HG03354 (cell line): ENCODE measurements around the gene DTNA.

Experiments
- ATAC-seq: cut with Tn5 transposase; IDR thresholded peaks from one replicate; pipeline ENCODE4 v1.9.1; 2021; ENCODE audit warnings: mild to moderate bottlenecking; ENCODE audit not compliant: unreplicated experiment, poor library complexity, severe bottlenecking

Gene DTNA

GRCh38 chr18:34758378-34758948 is 48.4 kb downstream of the DTNA start:
- ATAC-seq = no peak

- no peak for ATAC-seq
These were observed 50.3 kb downstream of the DTNA start for GRCh38 chr18:34760444-34760843.

- ATAC-seq = no peak
These were observed 54.4 kb downstream of the DTNA start for GRCh38 chr18:34764451-34764850.

GRCh38 chr18:34767601-34768027 is 57.5 kb downstream of the DTNA start:
- no peak for ATAC-seq

- ATAC-seq = no peak
These were observed 61.9 kb downstream of the DTNA start for GRCh38 chr18:34771958-34772357.

GRCh38 chr18:34772887-34773286 is 62.8 kb downstream of the DTNA start:
- ATAC-seq = no peak

GRCh38 chr18:34773378-34773777 is 63.3 kb downstream of the DTNA start:
- ATAC-seq = no peak

GRCh38 chr18:34773961-34774766 is 64.1 kb downstream of the DTNA start:
- ATAC-seq = no peak

GRCh38 chr18:34775461-34775860 is 65.4 kb downstream of the DTNA start:
- ATAC-seq = no peak

- ATAC-seq = no peak
These were observed 69.0 kb downstream of the DTNA start for GRCh38 chr18:34779112-34779511.

GRCh38 chr18:34780856-34781255 is 70.8 kb downstream of the DTNA start:
- no peak for ATAC-seq

- no peak for ATAC-seq
These were observed 73.4 kb downstream of the DTNA start for GRCh38 chr18:34783501-34783900.

GRCh38 chr18:34786162-34786741 is 76.2 kb downstream of the DTNA start:
- ATAC-seq = no peak

GRCh38 chr18:34787931-34788532 is 77.9 kb downstream of the DTNA start:
- peak; percentile 88 for ATAC-seq

GRCh38 chr18:34789768-34790344 is 79.8 kb downstream of the DTNA start:
- ATAC-seq = no peak

GRCh38 chr18:34794348-34794747 is 84.2 kb downstream of the DTNA start:
- ATAC-seq = no peak

GRCh38 chr18:34795070-34795732 is 85.1 kb downstream of the DTNA start:
- no peak for ATAC-seq

GRCh38 chr18:34796035-34796657 is 86.0 kb downstream of the DTNA start:
- ATAC-seq = no peak

- ATAC-seq = no peak
These were observed 89.2 kb downstream of the DTNA start for GRCh38 chr18:34799291-34799690.
